ENCODE results near the gene SLC4A7. TPM values are rescaled to one million over a fixed set of nuclear protein-coding genes. Genes with fewer than 3 reads are reported as not detected.
A peak's percentile ranks its signal among the peaks of the same experiment; 100 is the strongest.

SLC4A7 gene
- total RNA-seq, 1 donor = 281 TPM

GRCh38 chr3:27358372-27358771, 125.8 kb downstream of the SLC4A7 start:
- no peak for TF ChIP-seq CTCF (IDR thresholded peaks at IDR 0.05; ENCODE audit: extremely low read depth, low read depth, low read length)
- Histone ChIP-seq H4K20me1 (ENCODE audit: insufficient read depth, low read length) (no peaks in the 10 kb centered on the region), H3K4me2 (ENCODE audit: insufficient read depth, low read length) (no peak overlapping the region), H3K27ac (ENCODE audit: low read depth, low read length) (no peak overlapping the region), H3K27me3 (ENCODE audit: insufficient read depth, low read length) (no peaks in the 10 kb centered on the region), H3K4me1 (ENCODE audit: insufficient read depth, low read length) (peaks cover 10% of the 10 kb centered on the region), H3K79me2 (ENCODE audit: insufficient read depth, low read length) (no peaks in the 10 kb centered on the region), H3K4me3 (ENCODE audit: insufficient read depth, low read length) (no peak overlapping the region), H3K9me3 (ENCODE audit: low read depth, low read length) (no peaks in the 10 kb centered on the region), H2AFZ (ENCODE audit: low read length) (no peak overlapping the region), H3K36me3 (ENCODE audit: insufficient read depth, low read length) (no peaks in the 10 kb centered on the region)
- DNase-seq (ENCODE audit: insufficient read length, low spot score, missing footprints) = no peak

DNA sequence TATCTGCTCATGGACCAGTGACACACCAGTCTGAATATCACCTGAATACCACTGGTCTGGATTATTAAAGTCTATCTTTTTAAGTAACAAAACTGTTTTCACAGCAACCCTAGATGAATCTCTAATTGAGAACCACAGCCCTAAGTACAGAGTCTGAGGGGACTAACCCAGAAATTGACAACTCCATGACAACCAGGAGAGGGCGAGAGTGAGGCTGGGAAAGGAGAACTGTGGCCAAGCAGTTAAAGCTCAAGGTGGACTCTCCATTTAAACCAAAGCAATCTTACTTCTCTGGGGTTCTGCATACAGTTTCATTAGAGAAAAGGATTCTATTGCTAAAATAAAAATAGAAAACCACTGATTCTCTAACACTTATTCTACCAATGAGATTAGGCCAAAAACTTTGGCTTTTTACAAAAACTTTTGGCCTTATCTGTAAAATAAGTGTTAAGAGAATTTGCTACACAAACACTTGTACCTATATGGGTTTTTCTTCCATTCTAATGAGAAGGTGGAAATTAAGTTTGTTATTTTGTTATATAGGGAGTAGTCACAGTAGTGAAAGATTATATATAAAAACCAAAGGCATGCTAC, 126.4 kb downstream of the SLC4A7 start:
- Histone ChIP-seq H3K79me2 (ENCODE audit: insufficient read depth, low read length) (no peaks in the 10 kb centered on the region), H3K27me3 (ENCODE audit: insufficient read depth, low read length) (no peaks in the 10 kb centered on the region), H2AFZ (ENCODE audit: low read length) (no peak overlapping the region), H3K4me1 (ENCODE audit: insufficient read depth, low read length) (peaks cover 10% of the 10 kb centered on the region), H3K27ac (ENCODE audit: low read depth, low read length) (no peak overlapping the region), H3K36me3 (ENCODE audit: insufficient read depth, low read length) (no peaks in the 10 kb centered on the region), H3K4me2 (ENCODE audit: insufficient read depth, low read length) (no peak overlapping the region), H3K4me3 (ENCODE audit: insufficient read depth, low read length) (no peak overlapping the region), H3K9me3 (ENCODE audit: low read depth, low read length) (no peaks in the 10 kb centered on the region), H4K20me1 (ENCODE audit: insufficient read depth, low read length) (no peaks in the 10 kb centered on the region)
- DNase-seq (ENCODE audit: insufficient read length, low spot score, missing footprints) = peak; percentile 79
- TF ChIP-seq CTCF (IDR thresholded peaks at IDR 0.05; ENCODE audit: extremely low read depth, low read depth, low read length) = peak; percentile 72

DNA sequence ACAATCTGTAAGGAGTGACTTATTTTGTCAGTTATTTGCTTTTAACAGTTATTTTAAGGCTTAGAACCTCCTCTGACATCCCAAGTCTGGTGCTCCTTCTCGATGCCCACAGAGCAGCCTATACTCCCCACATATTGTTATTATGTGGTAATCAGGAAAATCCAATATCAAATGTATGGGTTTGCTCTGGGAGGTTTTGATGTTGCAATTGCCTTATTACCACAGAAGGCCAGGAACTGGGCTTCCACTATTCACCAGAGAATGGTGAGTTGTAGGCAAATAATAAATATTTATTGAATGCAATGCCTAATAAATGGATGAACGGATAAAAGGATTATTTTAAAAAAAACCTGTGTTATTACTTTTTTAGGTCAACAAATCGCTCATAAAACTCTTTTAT, 127.2 kb downstream of the SLC4A7 start:
- H3K9me3 ChIP-seq (ENCODE audit: low read depth, low read length) = no peaks in the 10 kb centered on the region
- no peaks in the 10 kb centered on the region for H3K27me3 ChIP-seq (ENCODE audit: insufficient read depth, low read length)
- no peak overlapping the region for H3K4me3 ChIP-seq (ENCODE audit: insufficient read depth, low read length)
- no peaks in the 10 kb centered on the region for H3K79me2 ChIP-seq (ENCODE audit: insufficient read depth, low read length)
- H3K4me2 ChIP-seq (ENCODE audit: insufficient read depth, low read length) = no peak overlapping the region
- H4K20me1 ChIP-seq (ENCODE audit: insufficient read depth, low read length) = no peaks in the 10 kb centered on the region
- peaks cover 10% of the 10 kb centered on the region for H3K4me1 ChIP-seq (ENCODE audit: insufficient read depth, low read length)
- no peak for DNase-seq (ENCODE audit: insufficient read length, low spot score, missing footprints)
- TF ChIP-seq CTCF (IDR thresholded peaks at IDR 0.05; ENCODE audit: extremely low read depth, low read depth, low read length) = no peak
- no peak overlapping the region for H3K27ac ChIP-seq (ENCODE audit: low read depth, low read length)
- no peaks in the 10 kb centered on the region for H3K36me3 ChIP-seq (ENCODE audit: insufficient read depth, low read length)
- H2AFZ ChIP-seq (ENCODE audit: low read length) = no peak overlapping the region

DNA sequence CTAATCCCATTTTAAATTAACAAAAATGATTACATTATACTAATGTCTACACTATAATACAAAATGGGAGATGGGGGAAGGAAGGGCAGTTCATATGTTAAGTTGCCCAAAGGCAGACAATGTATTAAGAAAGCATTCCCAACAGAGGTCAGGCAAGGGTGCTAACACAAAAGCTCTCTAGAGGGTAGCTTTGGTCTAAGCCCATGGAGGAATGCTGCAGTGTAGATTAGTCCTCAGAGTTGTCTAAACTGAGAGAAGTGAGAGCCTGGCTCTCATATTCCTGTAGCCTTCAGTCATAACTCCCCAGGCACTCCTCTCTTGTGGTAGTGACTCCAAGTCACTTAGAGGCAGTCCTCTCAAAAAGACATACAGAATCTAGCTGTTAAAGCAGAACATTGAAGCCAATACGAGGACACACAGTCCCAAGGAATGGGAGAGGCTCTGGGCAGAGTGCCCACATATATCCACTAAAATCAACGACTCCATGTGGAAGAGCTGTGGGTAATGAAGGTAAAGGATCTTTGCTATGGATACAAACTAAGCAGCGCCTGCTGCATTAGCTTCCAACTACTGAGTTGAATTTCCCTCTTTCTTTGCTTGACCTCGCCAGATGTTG, 129.5 kb downstream of the SLC4A7 start:
- Histone ChIP-seq H2AFZ (ENCODE audit: low read length) (no peak overlapping the region), H3K36me3 (ENCODE audit: insufficient read depth, low read length) (no peaks in the 10 kb centered on the region), H3K79me2 (ENCODE audit: insufficient read depth, low read length) (no peaks in the 10 kb centered on the region), H3K4me1 (ENCODE audit: insufficient read depth, low read length) (no peaks in the 10 kb centered on the region), H3K4me3 (ENCODE audit: insufficient read depth, low read length) (no peak overlapping the region), H4K20me1 (ENCODE audit: insufficient read depth, low read length) (no peaks in the 10 kb centered on the region), H3K4me2 (ENCODE audit: insufficient read depth, low read length) (no peak overlapping the region), H3K27ac (ENCODE audit: low read depth, low read length) (no peak overlapping the region), H3K9me3 (ENCODE audit: low read depth, low read length) (no peaks in the 10 kb centered on the region), H3K27me3 (ENCODE audit: insufficient read depth, low read length) (no peaks in the 10 kb centered on the region)
- TF ChIP-seq CTCF (IDR thresholded peaks at IDR 0.05; ENCODE audit: extremely low read depth, low read depth, low read length) = no peak
- DNase-seq (ENCODE audit: insufficient read length, low spot score, missing footprints) = no peak
